BJ (cell line): ENCODE measurements around the gene GPATCH1. TPM values are rescaled to one million over a fixed set of nuclear protein-coding genes. Genes with fewer than 3 reads are reported as not detected.

ENCODE experiments used
- CTCF ChIA-PET: fragments of 350-600 bp; formaldehyde crosslinking; extraction: SDS; loops from one replicate; lab custom pipeline; 2021; ENCODE audit warnings: antibody characterized with exemption, inconsistent platforms; lab: Yijun Ruan, JAX
- POLR2A ChIA-PET: fragments of 300-600 bp; sonication (Branson Sonifier 250); formaldehyde crosslinking; extraction: SDS; loops from one replicate; lab custom pipeline; 2021; ENCODE audit warnings: antibody characterized with exemption; lab: Charles Lee
- DNase-seq: peaks from one replicate; pipeline ENCODE4 v3.0.0-alpha.2; 2011; ENCODE audit warnings: low read depth
- H3K27me3 ChIP-seq: 2 replicates; pipeline ENCODE4 v1.6.0; 2011; ENCODE audit warnings: low read length; ENCODE audit not compliant: control insufficient read depth, insufficient read depth
- H3K36me3 ChIP-seq: 2 replicates; pipeline ENCODE4 v1.5.1; 2011; ENCODE audit warnings: low read length; ENCODE audit not compliant: control insufficient read depth, insufficient read depth
- H3K4me3 ChIP-seq: 2 replicates; pipeline ENCODE4 v1.5.1; 2011; ENCODE audit warnings: low read depth, mild to moderate bottlenecking, control low read depth, low read length
- CTCF ChIP-seq: IDR thresholded peaks from 2 replicates; pipeline ENCODE4 v1.5.1; 2011; ENCODE audit warnings: low read depth, mild to moderate bottlenecking, control low read depth, inconsistent platforms, low read length, moderate library complexity; ENCODE audit not compliant: insufficient read depth
- polyA plus RNA-seq: library from polyadenylated mRNA; depleted of rRNA; stranded (reverse); fragments of >200 nt; gene quantifications from 2 replicates; pipeline ENCODE4 v1.2.3, GENCODE V29; 2011

GPATCH1 gene
- polyA plus RNA-seq, 1 experiment, result 8.7 TPM

GRCh38 chr19:33048806-33049676 is 31.9 kb upstream of the GPATCH1 start:
- ChIA-PET CTCF (interaction anchor here (1.0 kb wide), 1 partner anchor 12 kb away, joined by 4 read pairs; no protein-coding TSS in a partner anchor), POLR2A (no interaction called here)
- no peak for DNase-seq
- no peaks in the 10 kb centered on the region for H3K36me3 ChIP-seq
- no peak overlapping the region for H3K4me3 ChIP-seq
- no peak for TF ChIP-seq CTCF
- H3K27me3 ChIP-seq, result no peaks in the 10 kb centered on the region

GRCh38 chr19:33050110-33050509 is 30.9 kb upstream of the GPATCH1 start:
- Histone ChIP-seq H3K27me3 (no peaks in the 10 kb centered on the region), H3K4me3 (no peak overlapping the region), H3K36me3 (no peaks in the 10 kb centered on the region)
- no peak for DNase-seq
- no peak for TF ChIP-seq CTCF
- ChIA-PET POLR2A (no interaction called here), CTCF (no interaction called here)

GRCh38 chr19:33052352-33052972 is 28.5 kb upstream of the GPATCH1 start:
- H3K36me3 ChIP-seq, result no peaks in the 10 kb centered on the region
- no peak overlapping the region for H3K4me3 ChIP-seq
- no peaks in the 10 kb centered on the region for H3K27me3 ChIP-seq
- ChIA-PET POLR2A (no interaction called here), CTCF (interaction anchor here (0.7 kb wide), 1 partner anchor 102 kb away, joined by 3 read pairs; no protein-coding TSS in a partner anchor)
- no peak for DNase-seq
- TF ChIP-seq CTCF, result no peak

GRCh38 chr19:33054623-33055022 is 26.4 kb upstream of the GPATCH1 start:
- ChIA-PET POLR2A (no interaction called here), CTCF (no interaction called here)
- no peak for DNase-seq
- TF ChIP-seq CTCF, result no peak
- Histone ChIP-seq H3K36me3 (no peaks in the 10 kb centered on the region), H3K27me3 (no peaks in the 10 kb centered on the region), H3K4me3 (no peak overlapping the region)

- Histone ChIP-seq H3K27me3 (no peaks in the 10 kb centered on the region), H3K4me3 (no peak overlapping the region), H3K36me3 (no peaks in the 10 kb centered on the region)
- TF ChIP-seq CTCF, result no peak
- no peak for DNase-seq
- POLR2A ChIA-PET, result no interaction called here
- CTCF ChIA-PET, result no interaction called here
These were observed 25.3 kb upstream of the GPATCH1 start for GRCh38 chr19:33055718-33056117.
